GM19452 (cell line): ENCODE results near the gene RAB1B.
"Not testable (repeated sequence)": the region's sequence is repeated elsewhere in the genome, so short reads cannot be mapped to it uniquely, and the experiment has no call there.

Experiments used
- ATAC-seq: cut with Tn5 transposase; IDR thresholded peaks from one replicate; pipeline ENCODE4 v1.9.1; 2021; ENCODE audit not compliant: unreplicated experiment

Gene RAB1B

DNA sequence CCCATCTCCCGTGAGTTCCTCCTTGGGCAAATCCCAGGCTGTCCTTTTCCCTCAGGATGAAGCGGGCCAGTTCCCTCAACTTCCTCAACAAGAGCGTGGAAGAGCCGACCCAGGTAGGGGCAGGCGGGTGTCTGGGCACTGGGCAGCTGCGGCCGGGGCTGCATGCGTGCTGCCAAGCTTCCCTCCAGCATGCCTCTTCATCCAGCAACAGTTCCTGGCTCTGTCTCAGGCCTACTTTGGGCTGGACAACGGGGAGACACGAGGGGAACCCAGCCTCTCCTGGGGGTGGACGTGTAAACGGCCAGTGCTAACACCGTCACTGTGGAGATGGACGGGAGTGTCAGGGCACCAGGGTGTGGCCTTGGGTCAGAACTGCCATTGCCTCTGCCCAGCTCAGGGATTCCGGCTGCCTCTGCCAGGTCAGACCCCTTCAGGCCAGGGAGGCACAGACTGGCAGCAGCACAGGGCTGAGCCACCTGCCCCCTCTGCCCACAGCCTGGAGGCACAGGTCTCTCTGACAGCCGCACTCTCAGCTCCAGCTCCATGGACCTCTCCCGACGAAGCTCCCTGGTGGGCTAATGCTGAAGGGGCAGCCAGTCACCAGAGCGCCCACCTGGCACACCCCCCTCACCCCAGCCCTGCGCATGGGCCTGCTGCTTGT is 1.9 kb upstream of the RAB1B start:
- no peak for ATAC-seq

DNA sequence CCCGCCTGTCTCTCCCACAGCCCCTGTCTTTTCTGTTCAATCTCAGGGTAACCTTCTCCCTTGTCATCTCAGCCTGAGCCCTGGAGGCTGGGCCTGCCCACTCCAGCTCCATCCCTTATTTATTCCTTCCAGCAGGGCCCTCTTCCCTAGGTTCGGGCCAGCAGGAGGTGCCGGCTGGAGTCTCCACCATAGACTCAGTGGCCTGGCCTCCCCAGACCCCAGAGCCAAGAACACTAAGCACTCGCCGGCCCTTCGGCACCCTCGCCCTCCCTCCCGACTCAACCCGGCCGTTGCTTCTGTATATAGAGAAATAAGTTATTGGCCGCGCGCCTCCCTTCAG is 1.4 kb upstream of the RAB1B start:
- ATAC-seq: no peak

DNA sequence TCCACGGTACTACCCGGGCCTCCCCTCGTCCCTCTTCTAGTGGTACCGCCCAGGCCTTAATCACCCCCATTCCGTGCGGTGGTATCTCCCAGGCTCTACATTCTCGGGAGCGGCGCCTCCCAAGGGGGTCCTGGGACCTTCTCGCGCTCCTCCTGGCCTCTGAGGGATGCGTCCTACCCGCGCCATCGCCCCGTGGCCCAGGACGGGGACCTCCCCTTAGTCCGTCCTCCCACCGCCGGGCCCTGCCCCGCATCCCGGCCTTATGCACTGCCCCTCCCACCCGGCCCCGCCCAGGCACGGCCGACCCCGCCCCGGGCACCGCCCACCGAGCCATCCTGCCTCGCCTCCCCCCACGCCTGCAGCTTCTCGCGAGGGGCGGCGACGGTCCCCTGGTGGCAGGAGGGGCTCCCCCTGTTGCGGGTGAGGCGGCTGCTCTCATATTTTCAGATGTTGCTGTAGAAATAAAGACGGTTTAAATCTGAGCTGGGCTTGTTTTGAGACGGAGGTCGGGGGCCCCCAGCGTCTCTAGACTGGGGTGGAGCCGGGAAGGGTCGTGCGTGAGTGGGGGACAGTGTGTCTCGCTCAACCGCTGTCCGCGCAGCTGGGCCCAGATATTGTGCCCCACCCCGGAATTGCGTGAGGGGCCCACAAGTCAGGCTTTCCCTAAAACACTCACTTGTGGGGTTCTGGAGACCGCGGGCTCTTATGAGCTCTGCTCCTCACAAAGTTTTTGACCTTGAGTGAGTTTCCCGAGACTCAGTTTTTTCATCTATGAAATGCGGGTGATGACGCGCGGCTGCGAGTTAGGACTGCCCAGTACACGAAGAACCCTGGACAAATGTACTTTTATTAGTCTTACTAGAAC is 828 bp upstream of the RAB1B start:
- ATAC-seq: peak; percentile 30

DNA sequence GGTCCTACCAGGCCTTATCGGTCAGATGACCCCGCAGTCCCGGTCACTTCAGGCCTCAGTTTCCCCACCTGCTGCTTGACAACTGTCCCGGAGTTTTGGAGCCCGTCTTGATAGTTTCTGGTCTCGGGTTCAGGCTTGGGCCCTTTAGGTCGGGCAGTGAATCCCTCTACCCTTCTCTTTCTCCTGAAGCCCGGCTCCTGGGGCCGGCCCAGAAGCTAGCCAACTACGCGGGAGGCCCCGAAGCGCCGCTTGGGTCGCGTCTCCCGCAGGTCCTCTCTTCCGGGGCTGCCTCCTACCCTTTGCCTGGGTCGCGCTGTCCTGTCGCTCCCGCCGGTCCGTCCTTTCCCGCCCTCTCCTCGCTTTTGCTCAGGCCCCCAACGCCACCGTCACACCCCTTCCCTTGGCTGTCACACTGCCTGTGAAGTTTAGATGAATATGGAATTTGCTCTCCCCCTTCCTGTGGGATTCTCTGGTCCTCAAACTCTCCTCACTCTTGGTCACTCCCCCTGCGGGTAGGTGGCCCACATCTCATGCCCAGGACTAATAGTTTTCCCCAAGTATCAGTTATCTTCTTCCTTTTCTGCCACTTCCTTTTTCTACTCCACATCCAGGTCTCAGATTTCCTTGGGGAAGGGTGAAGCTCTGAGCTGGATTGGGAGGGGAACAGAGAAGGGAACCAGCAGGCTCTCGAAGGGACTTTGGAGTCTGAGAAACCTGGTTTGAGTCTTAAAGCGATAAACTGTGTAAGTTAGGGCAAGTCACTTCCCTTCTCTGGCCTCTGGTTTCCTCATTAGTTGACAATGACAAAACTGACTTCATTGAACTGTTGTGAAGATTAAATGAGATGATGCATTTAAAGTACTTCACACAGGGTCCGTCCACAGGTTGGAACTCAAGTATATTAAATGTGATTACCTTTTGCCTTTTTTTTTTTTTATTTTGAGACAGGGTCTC is 790 bp downstream of the RAB1B start:
- ATAC-seq: no peak

DNA sequence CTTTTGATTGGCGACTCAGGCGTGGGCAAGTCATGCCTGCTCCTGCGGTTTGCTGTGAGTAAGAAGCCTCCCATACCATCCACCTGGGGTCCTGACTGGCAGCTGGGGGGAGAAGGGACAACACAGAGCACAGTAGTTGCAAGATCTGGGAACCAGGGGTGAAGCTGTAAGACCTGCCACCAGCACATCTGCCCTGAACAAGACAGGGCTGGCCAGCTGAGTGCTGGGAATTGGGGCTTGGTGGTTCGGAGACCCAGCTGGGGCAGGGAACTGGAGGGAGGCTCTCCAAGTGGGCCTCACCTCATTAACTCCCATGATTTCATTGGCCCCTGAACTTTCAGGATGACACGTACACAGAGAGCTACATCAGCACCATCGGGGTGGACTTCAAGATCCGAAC is 3.4 kb downstream of the RAB1B start:
- ATAC-seq: no peak

DNA sequence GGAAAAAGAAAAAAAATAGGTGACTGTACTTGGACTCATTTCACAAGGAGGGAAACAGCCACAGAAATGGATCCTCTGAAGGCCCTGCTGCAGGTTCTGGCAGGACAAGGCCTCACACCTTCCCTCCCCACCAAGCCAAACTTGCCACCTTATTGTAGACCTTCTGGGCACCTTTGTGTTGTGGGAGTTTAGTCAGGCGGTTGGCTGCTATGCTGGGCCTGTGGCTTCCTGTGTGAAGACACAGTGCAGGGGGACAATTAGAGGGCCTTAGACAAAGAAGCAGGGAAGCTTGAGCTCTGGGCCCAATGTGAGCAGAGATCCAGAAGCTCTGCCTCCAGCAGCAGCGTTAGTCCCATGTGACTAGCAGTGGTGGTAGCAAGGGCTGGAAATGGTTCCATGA is 4.2 kb downstream of the RAB1B start:
- no peak for ATAC-seq

DNA sequence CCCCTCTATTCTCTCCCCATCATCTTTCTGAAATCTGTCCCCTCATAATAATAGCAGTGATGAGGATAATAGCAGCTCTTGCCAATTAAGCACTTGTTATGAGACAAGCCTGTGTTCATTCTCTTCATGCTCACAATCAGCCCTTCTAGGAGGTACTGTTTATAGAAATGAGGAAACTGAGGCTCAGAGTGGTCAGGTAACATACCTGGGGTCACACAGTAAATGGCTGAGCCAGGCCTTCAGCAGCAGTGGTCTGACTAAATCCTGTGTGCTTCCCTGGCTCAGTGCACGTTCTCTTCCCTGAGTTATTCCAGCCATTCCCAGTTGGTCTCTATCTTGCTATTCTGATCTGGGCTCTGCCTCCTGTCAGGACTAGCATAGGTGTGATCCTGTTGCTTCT is 5.8 kb downstream of the RAB1B start:
- ATAC-seq: no peak

DNA sequence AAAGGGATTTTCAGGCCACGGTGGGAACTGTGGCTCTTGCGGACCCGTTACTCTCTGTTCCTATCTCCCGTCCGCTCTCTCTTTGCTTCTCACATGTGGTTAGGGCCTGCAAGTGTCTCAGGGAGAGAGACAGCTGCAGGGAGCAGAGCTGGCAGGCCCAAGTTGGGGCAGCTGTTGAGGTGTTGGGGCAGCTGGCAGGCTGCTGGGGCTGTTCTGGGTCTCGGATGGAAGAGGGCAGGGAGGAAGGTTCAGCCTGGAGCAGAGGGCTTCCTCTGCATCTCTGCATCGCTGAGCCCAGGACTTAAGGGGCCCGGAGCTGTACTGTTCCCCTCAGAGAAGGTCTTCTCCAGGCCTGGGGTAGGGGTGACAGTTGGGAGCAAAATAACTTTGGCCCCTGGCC is 7.0 kb downstream of the RAB1B start:
- ATAC-seq: no peak

DNA sequence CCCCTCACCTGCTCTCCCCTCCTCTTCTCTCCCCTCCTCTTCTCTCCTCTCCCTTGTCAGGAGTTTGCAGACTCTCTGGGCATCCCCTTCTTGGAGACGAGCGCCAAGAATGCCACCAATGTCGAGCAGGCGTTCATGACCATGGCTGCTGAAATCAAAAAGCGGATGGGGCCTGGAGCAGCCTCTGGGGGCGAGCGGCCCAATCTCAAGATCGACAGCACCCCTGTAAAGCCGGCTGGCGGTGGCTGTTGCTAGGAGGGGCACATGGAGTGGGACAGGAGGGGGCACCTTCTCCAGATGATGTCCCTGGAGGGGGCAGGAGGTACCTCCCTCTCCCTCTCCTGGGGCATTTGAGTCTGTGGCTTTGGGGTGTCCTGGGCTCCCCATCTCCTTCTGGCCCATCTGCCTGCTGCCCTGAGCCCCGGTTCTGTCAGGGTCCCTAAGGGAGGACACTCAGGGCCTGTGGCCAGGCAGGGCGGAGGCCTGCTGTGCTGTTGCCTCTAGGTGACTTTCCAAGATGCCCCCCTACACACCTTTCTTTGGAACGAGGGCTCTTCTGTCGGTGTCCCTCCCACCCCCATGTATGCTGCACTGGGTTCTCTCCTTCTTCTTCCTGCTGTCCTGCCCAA is 7.7 kb downstream of the RAB1B start:
- no peak for ATAC-seq

DNA sequence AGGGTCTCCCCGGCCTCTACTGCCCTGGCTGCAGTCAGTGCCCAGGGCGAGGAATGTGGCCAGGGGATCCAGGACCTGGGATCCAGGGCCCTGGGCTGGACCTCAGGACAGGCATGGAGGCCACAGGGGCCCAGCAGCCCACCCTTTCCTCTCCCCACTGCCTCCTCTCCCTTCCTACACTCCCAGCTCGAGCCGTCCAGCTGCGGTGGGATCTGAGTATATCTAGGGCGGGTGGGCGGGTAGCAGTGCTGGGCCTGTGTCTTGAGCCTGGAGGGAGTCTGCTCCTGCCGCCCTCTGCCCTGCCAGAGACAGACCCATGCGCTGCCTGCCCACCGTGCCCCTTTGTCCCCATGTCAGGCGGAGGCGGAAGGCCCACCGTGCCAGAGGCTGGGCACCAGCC is 8.2 kb downstream of the RAB1B start:
- not testable (repeated sequence) for ATAC-seq

DNA sequence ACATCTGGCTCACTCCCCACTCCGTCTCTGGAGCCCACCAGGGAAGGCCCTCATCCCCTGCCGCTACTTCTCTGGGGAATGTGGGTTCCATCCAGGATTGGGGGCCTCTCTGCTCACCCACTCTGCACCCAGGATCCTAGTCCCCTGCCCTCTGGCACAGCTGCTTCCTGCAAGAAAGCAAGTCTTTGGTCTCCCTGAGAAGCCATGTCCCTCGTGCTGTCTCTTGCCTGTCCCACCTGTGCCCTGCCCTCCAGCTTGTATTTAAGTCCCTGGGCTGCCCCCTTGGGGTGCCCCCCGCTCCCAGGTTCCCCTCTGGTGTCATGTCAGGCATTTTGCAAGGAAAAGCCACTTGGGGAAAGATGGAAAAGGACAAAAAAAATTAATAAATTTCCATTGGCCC is 8.6 kb downstream of the RAB1B start:
- ATAC-seq: not testable (repeated sequence)

DNA sequence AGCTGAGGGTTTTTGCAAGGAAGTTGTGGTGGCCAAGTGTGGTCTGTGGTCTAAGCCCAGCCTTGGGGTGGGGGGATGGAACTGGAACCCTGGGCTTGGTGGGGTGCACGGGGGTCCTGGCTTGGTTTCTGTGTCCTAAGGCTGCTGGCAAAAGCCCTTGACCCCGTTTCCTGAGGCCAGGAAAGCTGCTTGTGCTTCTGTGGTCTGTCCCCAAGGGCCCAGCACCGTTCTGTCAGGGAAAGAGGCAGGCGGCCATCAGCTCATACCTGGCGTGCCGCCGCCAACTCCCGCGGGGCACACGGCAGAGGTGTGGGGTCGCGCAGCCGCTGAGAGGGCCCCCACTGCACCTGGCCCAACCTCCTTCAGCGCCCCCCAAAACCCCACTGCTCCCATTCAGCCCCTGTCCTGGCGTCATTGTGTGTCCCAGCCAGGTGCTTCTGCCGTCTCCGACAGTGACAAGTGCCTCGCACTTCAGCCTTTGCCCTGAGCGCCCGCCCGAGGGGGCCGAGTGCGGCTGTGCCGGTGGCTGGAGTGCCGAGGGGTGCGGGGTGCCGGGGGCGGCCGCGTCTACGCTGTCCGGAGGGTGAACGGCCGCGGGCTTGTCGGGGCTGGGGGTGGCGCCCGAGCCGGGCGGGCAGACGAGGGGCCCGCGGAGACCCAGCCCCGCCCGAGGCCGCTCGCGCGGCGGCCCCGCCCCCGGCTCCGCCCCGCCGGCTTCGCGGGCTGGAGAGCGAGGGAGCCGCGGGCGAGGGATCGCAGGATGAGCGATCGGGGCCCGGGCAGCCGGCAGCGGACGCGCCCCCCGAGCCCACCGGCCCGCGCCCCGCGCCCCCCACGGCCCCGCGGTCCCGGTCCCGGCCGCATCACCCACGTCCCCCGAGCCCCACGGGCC is 9.3 kb downstream of the RAB1B start, which contains the start of gene CNIH2:
CNIH2 (plus strand) TSS at position 705 of the 892 bp plus-strand sequence. CDS start 282 bp downstream, outside the sequence.
- ATAC-seq: no peak

DNA sequence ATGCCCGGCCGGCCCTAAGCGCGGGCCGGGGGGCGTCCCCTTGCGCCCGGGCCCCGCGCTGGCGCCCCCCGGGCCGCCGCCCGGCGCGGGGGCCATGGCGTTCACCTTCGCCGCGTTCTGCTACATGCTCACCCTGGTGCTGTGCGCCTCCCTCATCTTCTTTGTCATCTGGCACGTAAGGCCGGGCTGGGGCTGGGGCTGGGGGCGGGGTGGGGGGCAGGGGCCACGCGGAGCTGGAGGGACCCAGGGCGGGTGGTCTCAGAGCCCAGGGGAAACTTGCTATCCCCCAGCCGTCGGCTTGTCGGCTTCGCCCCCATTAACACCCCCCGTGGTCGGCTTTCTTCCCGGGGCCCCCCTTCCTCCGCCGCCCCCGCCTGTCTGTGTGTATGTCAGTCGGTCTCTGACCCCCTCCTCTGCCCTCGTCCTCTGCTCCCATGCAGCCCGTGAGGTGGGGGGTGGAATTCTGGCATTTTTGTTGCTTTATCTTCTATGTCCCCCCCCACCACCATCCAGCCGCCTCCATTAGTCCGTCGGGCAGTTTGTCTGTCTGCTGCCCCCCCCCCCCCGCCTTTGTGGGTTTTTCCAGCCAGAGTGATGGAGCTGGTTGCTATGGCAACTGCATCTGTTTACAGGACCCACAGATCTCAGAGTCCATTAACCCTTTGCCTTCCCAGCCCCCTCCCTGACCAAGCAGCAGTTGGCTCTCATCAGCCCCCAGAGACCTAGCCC is 10.1 kb downstream of the RAB1B start:
- no peak for ATAC-seq

DNA sequence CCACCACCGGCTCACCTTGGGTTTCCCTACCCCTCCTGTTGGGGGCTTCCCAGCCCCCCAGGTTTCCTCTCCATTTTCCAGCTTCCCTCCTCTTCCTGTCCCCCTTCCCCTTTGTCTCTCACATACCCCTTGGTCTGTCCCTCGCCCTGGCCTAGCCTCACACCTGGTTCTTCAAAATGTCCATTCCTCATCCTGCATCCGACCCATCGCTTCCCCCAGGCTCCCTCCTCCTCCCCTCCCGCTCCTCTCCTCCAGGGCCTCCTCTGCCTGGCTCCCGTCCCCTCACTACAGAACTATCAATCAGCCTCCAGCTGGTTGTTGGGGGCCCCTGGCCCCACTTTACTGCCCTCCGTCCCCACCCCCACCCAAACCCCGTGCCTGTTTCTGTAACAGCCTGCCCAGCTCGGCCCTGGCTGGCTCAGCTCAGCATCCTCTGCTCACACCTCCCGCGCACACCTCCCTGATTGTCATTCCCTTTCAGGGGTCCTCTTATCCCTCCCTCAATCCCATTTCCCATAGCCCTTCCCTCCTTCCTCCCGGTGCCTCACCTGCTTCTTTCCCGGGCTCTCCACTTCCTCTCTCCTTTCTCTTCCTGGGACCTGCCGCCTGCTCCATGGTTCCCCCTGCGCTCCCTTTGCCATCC is 10.8 kb downstream of the RAB1B start:
- ATAC-seq: no peak

DNA sequence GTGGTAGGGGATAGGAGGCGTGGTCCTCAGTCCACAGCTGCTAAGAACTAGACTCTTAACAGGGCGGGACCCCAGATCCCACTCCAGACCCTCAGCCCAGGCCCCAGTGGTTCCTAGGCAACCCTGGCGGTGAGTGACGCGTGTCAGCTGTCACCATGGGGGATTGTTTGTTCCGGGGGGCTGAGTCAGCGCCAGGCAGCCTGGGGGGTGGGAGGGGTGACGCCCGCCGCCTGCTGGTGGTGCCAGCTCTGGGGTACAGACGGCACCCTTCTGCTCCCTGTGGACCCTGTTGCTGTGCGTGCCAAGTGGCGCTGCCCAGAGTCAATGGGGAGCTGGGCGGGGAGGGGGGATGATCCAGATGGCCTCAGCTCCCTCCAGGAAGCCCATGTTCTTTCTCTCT is 12.0 kb downstream of the RAB1B start:
- ATAC-seq: no peak

DNA sequence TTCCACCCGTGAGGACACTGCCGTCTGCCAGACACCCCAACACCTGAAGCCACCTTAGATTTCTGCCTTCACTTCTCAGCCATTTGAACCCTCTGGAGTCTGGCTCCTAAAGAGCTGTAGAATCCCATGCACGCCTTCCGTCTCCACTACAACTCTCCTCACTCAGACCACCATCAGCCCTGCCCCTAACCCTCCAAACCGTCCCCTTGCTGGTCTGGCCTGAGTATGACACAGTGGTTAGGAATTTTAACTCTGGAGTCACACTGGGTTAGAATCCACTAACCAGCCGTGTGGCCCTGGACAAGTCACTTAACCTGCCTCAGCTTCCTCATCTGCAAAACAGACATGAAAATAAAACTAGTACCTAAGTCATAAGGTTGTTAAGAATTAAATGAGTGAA is 12.6 kb downstream of the RAB1B start:
- ATAC-seq: no peak

DNA sequence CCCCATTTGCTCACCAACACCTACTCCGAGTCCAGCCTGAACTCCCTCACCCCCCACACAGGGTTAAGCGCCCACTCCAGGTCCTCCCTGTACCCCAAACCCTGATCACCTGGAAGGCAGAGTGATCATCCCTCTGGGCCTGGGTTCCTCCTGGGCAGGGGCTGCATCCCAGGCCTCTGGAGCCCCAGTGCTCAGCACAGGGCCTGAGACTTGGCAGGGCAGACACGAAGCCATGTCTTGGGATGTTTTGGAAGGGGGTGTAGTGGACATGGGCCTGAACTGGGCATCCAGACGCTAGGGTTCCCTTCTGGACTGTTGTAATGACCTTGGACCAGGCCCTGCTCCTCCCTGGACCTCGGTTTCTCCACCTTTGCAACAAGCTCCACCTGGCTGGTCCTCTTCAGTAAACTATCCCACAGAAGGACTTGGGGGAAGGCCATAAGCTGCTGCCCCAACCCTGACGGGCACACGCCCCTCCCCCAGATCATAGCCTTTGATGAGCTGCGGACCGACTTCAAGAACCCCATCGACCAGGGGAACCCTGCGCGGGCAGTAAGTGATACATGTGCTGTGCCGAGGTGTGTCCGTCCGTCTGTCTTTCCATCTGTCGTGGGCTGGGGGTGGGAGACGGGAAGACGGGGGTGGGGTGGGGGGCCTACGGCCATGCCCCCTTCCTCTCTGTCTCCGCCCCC is 13.5 kb downstream of the RAB1B start:
- no peak for ATAC-seq
